ENCODE results near the gene TGM3. TPM values are rescaled to one million over a fixed set of nuclear protein-coding genes. Genes with fewer than 3 reads are reported as not detected.

TGM3 gene
- total RNA-seq, 1 donor from 2014 or later, result not detected

DNA sequence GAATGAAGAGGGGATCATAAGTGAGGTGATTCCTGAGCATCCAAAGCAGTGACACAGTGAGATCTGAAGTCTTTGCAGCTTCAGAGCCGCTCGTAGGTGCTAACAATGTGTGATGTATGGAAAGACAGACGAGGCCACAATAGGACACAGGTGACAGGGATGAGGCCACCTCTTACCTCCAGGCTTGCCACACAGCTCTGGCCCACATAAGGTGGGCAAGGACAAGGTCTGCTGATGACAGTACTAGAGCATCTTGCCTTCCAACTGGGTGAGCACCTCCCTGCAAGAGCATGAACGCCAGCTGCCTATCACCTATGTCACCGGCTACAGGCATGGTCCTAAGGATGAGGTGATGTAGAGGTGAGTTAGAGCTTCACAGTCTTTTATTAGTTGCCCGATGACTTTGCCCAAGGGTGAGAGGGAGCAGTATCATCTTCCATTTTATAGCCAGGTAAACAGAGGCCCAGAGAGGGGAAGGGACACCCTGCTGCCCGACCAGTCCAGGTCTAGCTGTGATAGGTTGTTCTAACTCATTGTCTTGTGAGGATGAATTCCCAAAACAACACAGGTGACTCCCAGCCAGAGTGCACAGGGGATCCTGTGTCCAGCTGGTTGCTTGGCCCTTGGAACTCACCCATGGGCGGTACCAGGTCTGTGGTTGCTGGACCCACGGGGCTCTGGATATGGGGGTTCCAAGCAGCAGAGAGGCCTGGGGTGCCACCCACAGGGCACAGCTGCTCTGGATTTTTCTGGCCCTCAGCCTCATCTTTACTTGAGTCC lies 78.7 kb downstream of the TGM3 start:
- intact Hi-C loops (cut with micrococcal nuclease), result no loop called here

DNA sequence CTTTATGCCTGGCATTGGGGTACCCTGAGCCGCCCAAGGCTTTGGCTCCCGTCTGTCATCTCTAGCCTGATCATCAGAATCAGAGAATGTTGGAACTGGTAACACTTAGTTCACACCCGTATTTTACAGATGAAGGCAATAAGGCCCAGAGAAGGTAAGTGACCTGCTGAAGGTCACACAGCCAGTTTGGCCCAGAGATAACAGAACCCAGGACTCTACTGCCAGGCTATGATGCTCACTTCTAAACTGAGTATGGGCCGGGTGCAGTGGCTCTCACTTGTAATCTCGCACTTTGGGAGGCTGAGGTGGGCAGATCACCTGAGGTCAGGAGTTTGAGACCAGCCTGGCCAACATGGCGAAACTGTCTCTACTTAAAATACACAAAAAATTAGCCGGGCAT lies 83.1 kb downstream of the TGM3 start:
- intact Hi-C loops (cut with micrococcal nuclease), result no loop called here

DNA sequence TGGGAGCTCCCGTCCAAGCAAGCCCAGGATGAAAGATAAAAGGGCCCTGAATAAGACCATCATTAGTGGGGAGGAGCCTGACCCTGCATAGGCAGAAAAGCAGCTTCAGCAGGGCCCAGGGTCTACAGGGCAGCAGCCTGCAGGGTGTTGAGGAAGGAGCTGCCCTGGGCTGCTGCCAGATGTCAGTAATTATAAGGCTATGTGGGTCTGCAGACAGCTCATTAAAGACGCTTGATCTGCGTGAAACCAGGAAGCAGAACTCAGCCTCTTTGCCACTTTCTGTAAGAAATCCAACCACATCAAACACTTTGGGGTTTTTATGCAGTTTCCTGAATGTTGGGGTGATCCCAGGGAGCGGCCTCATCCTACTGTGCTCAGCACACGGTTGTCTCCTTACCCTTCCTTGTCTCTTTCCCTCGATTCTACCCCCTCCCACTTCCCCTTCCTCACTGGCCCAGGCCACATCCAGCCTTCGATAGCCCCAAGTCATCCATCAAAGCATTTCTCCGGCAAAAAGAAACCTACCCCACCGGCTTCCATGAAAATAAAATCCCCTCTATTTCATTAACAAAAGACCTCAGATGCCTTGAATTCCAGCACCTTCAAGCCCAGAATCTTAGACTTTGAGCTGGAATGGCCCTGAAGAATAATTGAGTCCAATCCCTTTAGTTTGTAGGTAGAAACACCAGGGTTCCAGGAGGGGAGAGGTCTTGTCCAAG lies 83.9 kb downstream of the TGM3 start:
- intact Hi-C loops (cut with micrococcal nuclease), result no loop called here

DNA sequence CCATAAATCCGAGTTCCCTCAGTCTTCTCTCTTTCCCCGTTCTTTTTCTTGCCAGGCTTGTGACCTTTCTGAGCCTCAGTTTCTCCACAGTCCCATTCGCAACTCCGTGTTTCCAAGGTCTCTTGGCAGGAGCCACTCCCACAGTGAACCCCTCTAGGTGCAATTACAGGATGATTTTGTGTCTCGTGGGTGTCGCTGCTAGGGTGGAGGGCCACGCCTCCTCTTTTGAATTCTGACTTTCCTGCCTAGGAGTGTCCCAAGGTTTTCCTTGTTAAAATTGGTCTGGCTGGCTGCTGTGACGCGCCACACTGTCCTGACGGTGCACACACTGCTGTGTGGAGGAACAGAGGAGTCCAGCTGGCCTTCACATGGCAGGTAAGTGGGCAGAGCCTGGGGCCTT lies 84.8 kb downstream of the TGM3 start, which contains the start of gene TGM6:
TSS of gene TGM6 (plus strand) at position 301 of the 400 bp plus-strand sequence. CDS start at position 369, 68 bp downstream.
- intact Hi-C loops (cut with micrococcal nuclease), result no loop called here

DNA sequence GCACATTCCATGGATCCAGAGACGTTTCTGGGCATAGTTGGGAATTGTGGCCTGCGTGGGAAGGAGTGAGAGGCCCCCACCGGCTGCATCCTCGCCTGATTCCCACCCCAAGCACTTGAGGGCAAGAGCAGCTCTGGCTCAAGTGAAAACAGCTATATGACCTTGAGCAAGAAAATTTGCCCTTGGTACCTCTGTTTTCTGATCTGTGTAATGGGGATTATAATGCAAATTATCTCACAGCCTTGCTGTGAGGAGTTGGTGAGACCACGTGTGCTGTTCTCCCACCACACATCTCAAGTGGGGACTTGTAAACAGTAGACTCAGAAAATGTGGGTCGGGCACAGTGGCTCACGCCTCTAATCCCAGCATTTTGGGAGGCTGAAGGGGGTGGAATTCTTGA lies 85.5 kb downstream of the TGM3 start:
- intact Hi-C loops (cut with micrococcal nuclease), result no loop called here

DNA sequence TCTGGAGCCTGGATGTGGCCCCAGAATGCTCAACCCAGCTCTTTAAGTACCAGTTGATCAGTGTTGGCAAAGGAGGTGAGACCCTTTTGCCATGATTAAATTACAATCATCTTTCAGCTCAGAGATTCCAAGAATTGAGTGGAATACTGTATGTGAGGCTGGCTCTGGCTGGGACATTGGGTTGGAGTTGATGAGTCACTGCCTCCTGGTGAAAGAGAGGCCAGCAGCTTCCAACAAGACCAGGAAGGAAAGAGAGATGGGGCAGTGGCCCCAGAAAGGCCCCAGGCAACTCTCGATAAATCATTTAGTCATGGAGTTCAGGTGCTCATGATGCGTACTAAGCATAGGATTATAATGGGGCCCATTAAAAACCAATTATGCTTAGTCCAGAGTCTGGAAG lies 87.0 kb downstream of the TGM3 start:
- intact Hi-C loops (cut with micrococcal nuclease), result no loop called here

DNA sequence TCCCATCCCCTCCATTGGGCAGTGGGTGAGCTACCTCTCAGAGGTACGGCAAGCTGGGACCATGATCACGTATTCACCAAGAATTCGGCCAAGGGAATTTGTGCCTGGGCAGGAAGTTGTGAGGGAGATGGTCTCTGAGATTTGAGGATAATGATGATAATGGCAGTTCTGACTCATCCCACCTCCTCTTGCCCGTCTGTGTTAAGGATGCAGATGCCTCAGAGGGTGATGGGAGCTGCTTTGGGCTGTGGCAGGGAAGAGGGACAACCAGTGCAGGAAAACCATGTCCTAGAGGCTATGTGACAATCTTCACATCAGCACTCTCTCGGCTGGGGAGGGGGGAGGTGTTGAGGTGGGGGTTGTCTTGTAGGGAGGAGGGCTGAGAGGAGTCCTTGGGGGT lies 89.2 kb downstream of the TGM3 start:
- intact Hi-C loops (cut with micrococcal nuclease), result no loop called here

DNA sequence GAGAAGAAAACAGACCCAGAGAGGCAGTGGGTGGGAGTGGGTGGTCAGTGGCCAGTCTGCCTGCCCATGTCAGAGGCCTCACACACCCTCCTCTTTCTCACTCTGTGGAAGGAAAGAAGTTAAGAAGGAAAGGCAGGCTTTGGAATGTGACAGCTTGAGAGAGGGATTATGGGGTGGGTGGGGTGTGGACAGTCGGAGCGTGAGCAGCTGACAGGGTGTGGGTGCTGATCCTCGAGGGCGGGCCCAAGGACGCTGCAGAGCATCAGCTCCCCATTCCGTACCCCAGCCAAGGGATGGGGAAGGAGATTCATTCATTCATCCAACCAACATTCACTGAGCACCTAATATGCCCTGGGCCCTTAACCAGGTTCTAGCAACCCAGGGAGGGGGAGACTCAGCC lies 89.7 kb downstream of the TGM3 start:
- intact Hi-C loops (cut with micrococcal nuclease), result no loop called here

DNA sequence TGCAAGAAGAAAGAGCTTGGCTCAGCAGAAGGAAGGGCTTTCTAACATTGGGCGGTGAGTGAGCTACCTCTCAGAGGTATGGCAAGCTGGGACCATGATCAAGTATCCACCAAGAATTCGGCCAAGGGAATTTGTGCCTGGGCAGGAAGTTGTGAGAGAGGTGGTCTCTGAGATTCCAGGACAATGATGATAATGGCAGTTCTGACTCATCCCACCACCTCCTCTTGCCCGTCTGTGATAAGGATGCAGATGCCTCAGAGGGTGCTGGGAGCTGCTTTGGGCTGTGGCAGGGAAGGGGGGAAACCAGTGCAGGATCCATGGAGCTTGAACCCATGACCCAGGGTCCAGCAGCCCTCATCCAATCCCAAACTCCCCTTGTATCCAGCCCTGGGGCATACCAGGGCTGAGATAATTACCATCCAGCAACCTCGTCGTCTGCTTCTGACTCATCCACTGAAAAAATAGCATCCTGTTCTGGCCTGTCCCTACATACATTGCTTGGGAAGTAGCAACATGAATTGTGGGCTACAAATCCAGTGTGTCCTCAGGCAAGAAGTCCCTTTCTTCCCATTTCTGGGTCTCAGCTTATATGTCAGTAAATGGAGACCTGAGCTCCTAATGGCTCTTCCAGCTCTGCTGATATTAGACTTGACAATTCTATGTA lies 90.8 kb downstream of the TGM3 start:
- intact Hi-C loops (cut with micrococcal nuclease), result loop anchor here (1.0 kb wide), 1 partner anchor 68 kb away; no protein-coding TSS in a partner anchor

DNA sequence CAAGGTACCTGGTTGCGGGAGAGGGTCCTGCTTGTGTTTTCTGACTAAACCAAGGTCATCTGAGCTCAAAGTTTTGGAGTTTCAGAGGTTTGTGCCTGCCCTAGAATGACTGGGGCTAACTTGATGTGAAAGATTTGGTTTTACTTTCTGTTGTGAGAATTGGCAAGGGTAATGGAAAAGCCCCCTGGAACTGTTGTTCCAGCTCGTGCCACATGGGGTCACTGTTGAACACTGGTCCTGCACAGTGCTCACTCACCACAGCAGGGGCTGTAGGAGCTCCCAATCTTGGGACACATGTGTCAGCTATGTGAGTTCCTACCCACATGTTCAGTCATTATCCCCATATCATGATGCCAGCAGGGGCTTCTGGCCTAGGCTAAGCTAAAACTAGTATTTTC lies 91.4 kb downstream of the TGM3 start:
- intact Hi-C loops (cut with micrococcal nuclease), result loop anchor here (1.0 kb wide), 1 partner anchor 67 kb away; no protein-coding TSS in a partner anchor

DNA sequence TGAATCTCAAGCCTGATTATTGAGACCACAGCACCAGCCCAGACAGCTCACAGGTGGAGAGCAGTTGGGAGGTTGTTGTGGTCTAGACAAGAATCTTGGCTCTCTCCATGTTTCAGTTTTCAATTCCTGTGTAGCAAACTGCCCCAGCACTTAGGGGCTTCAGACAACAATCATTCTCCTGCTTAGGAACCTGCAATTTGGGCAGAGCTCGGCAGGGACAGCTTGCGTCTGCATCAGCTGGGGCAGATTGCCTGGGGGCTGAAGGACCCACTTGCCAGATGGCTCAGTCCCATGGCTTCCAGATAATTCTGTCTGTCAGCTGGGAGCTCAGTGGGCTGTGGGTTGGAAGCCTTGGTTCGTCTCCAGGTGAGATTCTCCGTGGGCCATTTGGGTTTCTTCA lies 91.8 kb downstream of the TGM3 start:
- intact Hi-C loops (cut with micrococcal nuclease), result loop anchor here (1.0 kb wide), 1 partner anchor 67 kb away; no protein-coding TSS in a partner anchor

Other genes starting within 250 kb of the TGM3 start
- gene STK35, start 194.2 kb upstream of the TGM3 start, total RNA-seq, result 17.8 and 18.9 TPM in 2 replicates
- gene TGM6, start 84.9 kb downstream of the TGM3 start, total RNA-seq, result not detected in 2 replicates
- 372 and 377 TPM in 2 replicates for gene SNRPB, start 174.8 kb downstream of the TGM3 start, total RNA-seq
- gene ZNF343, start 212.9 kb downstream of the TGM3 start, total RNA-seq, result 14.4 and 14.9 TPM in 2 replicates
- not detected in 2 replicates for gene TMC2, start 240.6 kb downstream of the TGM3 start, total RNA-seq